PC-3 (cell line): Measurements from ENCODE around the gene ATE1.

Experiments used
- CTCF ChIP-seq: fragments of 300-600 bp; sonication (generic); conservative IDR thresholded peaks from 2 replicates; pipeline ENCODE4 v1.5.1; 2017; ENCODE audit warnings: antibody characterized with exemption, low read depth, mild to moderate bottlenecking, low read length
- EZH2 ChIP-seq: fragments of 300-600 bp; sonication (generic); IDR thresholded peaks from one replicate; pipeline ENCODE4 v1.6.1; 2017; ENCODE audit warnings: antibody characterized with exemption, mild to moderate bottlenecking, low read length; ENCODE audit not compliant: unreplicated experiment
- EZH2phosphoT487 ChIP-seq: fragments of 300-600 bp; sonication (generic); IDR thresholded peaks from 2 replicates; pipeline ENCODE4 v1.6.1; 2018; ENCODE audit warnings: mild to moderate bottlenecking, antibody characterized with exemption, low read length, borderline replicate concordance

DNA sequence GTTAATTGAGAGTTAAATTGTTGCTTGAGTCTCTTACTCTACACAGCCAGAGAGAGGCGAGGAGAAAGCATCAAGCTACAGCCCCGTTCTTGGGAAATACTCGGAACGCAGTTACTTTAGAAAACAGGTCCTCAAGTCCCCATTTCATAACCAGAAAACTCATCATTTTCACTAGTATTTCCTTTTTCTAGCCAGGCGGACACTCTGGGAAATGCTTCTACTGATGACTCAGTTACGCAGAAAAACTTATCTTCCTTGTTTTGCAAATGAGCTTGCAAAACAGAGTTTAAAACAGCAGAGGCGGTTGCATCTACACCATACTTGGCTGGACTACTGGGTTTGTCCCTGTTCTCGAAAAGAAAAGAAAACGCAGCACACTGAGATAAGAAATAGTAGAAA lies 218.2 kb downstream of the ATE1 start:
- TF ChIP-seq CTCF = no peak
- no peak for TF ChIP-seq EZH2
- TF ChIP-seq EZH2phosphoT487 = no peak
